DND-41 (cell line): ENCODE results near the gene TFDP3.

Experiments
- ATAC-seq: fragments of 200-7000 bp; cut with Tn5 transposase; 3 replicates; pipeline ENCODE4 v1.9.1; 2021; ENCODE audit warnings: low read depth; ENCODE audit not compliant: insufficient read depth
- DNase-seq: peaks from one replicate; pipeline ENCODE4 v3.0.0-alpha.2; 2020
- H2AFZ ChIP-seq: 2 replicates; pipeline ENCODE4 v1.6.0; 2012; ENCODE audit warnings: low read depth, low read length
- H3K27ac ChIP-seq: 2 replicates; pipeline ENCODE4 v1.5.1; 2012; ENCODE audit warnings: low read length, inconsistent platforms
- H3K27me3 ChIP-seq: fragments of 200-600 bp; sonication (generic); 2 replicates; pipeline ENCODE4 v1.6.0; 2012; ENCODE audit warnings: low read length, mild to moderate bottlenecking, inconsistent platforms; ENCODE audit not compliant: insufficient read depth, poor library complexity
- H3K36me3 ChIP-seq: 2 replicates; pipeline ENCODE4 v1.5.1; 2012; ENCODE audit warnings: low read length, inconsistent platforms; ENCODE audit not compliant: insufficient read depth
- H3K4me1 ChIP-seq: 2 replicates; pipeline ENCODE4 v1.5.1; 2012; ENCODE audit warnings: mild to moderate bottlenecking, low read length; ENCODE audit not compliant: insufficient read depth
- H3K4me2 ChIP-seq: 2 replicates; pipeline ENCODE4 v1.6.0; 2012; ENCODE audit warnings: mild to moderate bottlenecking, moderate library complexity, low read length, inconsistent platforms; ENCODE audit not compliant: insufficient read depth
- H3K4me3 ChIP-seq, 2 experiments: fragments of 200-600 bp in 1 of 2; shearing (Covaris generic) in 1 of 2; 2 replicates each; pipeline ENCODE4 v1.5.1; 2012 to 2016; ENCODE audit warnings: inconsistent platforms in 2 of 2, low read length in 2 of 2, mild to moderate bottlenecking in 2 of 2, low read depth in 1 of 2, moderate library complexity in 1 of 2
- H3K79me2 ChIP-seq: 2 replicates; pipeline ENCODE4 v1.6.0; 2012; ENCODE audit warnings: low read length, inconsistent platforms; ENCODE audit not compliant: insufficient read depth
- H3K9ac ChIP-seq: 2 replicates; pipeline ENCODE4 v1.6.0; 2012; ENCODE audit warnings: low read depth, mild to moderate bottlenecking, inconsistent platforms, low read length, moderate library complexity
- H3K9me3 ChIP-seq: 2 replicates; pipeline ENCODE4 v1.5.1; 2012; ENCODE audit warnings: low read length, moderate library complexity, mild to moderate bottlenecking, inconsistent platforms; ENCODE audit not compliant: insufficient read depth, severe bottlenecking
- H4K20me1 ChIP-seq: 2 replicates; pipeline ENCODE4 v1.6.0; 2012; ENCODE audit warnings: low read length; ENCODE audit not compliant: insufficient read depth
- EZH2 ChIP-seq: IDR thresholded peaks from 3 replicates; pipeline ENCODE4 v1.6.1; 2012; ENCODE audit warnings: borderline replicate concordance, low read depth, mild to moderate bottlenecking, moderate library complexity, low read length, inconsistent platforms; ENCODE audit not compliant: severe bottlenecking
- TF ChIP-seq, protein P1 (sequence below): IDR thresholded peaks from 2 replicates; pipeline ENCODE4 v1.5.1; 2012; ENCODE audit warnings: borderline replicate concordance, low read length, moderate library complexity, mild to moderate bottlenecking; ENCODE audit not compliant: poor library complexity, severe bottlenecking; ENCODE audit errors: extremely low read depth

TFDP3 gene

GRCh38 chrX:133218329-133218728 lies at the start of gene TFDP3:
TSS of gene TFDP3 (minus strand) at chrX:133218354. CDS start at chrX:133218259, 95 bp downstream.
- Histone ChIP-seq H3K4me1 (no peaks in the 10 kb centered on the region), H3K79me2 (no peaks in the 10 kb centered on the region), H3K36me3 (no peaks in the 10 kb centered on the region), H3K9me3 (no peaks in the 10 kb centered on the region), H3K9ac (no peak within 1 kb of the TSS), H2AFZ (no peak within 1 kb of the TSS), H3K27ac (no peak within 1 kb of the TSS), H4K20me1 (no peaks in the 10 kb centered on the region), H3K27me3 (no peaks in the 10 kb centered on the region), H3K4me3 (no peak within 1 kb of the TSS), H3K4me2 (no peak within 1 kb of the TSS)
- no peak for ATAC-seq
- TF ChIP-seq, protein P1, sequence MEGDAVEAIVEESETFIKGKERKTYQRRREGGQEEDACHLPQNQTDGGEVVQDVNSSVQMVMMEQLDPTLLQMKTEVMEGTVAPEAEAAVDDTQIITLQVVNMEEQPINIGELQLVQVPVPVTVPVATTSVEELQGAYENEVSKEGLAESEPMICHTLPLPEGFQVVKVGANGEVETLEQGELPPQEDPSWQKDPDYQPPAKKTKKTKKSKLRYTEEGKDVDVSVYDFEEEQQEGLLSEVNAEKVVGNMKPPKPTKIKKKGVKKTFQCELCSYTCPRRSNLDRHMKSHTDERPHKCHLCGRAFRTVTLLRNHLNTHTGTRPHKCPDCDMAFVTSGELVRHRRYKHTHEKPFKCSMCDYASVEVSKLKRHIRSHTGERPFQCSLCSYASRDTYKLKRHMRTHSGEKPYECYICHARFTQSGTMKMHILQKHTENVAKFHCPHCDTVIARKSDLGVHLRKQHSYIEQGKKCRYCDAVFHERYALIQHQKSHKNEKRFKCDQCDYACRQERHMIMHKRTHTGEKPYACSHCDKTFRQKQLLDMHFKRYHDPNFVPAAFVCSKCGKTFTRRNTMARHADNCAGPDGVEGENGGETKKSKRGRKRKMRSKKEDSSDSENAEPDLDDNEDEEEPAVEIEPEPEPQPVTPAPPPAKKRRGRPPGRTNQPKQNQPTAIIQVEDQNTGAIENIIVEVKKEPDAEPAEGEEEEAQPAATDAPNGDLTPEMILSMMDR: no peak
- no peak for TF ChIP-seq EZH2
- no peak for DNase-seq

GRCh38 chrX:133267621-133268020 lies 49.5 kb upstream of the TFDP3 start:
- Histone ChIP-seq H3K79me2 (no peaks in the 10 kb centered on the region), H3K4me3 (no peak overlapping the region), H3K4me1 (no peaks in the 10 kb centered on the region), H3K9me3 (no peaks in the 10 kb centered on the region), H4K20me1 (no peaks in the 10 kb centered on the region), H3K36me3 (no peaks in the 10 kb centered on the region), H3K27ac (no peak overlapping the region), H3K9ac (no peak overlapping the region), H3K27me3 (no peaks in the 10 kb centered on the region), H2AFZ (no peak overlapping the region), H3K4me2 (no peak overlapping the region)
- no peak for ATAC-seq
- TF ChIP-seq, protein P1: no peak
- no peak for TF ChIP-seq EZH2
- DNase-seq: no peak

- Histone ChIP-seq H3K4me3 (no peak overlapping the region), H3K79me2 (no peaks in the 10 kb centered on the region), H3K4me1 (no peaks in the 10 kb centered on the region), H4K20me1 (no peaks in the 10 kb centered on the region), H3K9ac (no peak overlapping the region), H2AFZ (no peak overlapping the region), H3K27me3 (no peaks in the 10 kb centered on the region), H3K4me2 (no peak overlapping the region), H3K27ac (no peak overlapping the region), H3K36me3 (no peaks in the 10 kb centered on the region), H3K9me3 (no peaks in the 10 kb centered on the region)
- TF ChIP-seq, protein P1: no peak
- TF ChIP-seq EZH2: no peak
- ATAC-seq (no peak), DNase-seq (no peak)
These were observed 47.2 kb upstream of the TFDP3 start for GRCh38 chrX:133265331-133265730.

DNA sequence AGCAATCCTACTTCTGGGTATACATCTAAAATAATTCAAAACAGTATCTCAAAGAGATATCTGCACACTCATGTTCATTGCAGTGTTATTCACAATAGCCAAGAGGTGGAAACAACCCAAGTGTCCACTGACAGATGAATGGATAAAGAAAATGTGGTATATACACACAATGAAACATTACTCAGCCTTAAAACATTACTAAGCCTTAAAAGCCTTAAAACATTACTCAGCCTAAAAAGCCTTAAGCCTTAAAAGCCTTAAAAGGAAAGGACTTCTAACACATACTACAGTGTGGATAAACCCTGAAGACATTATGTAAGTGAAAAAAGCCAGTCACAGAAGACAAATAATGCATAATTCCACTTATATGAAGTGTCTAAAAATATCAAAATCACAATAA lies 40.3 kb upstream of the TFDP3 start:
- Histone ChIP-seq H3K4me2 (no peak overlapping the region), H3K4me3 (no peak overlapping the region), H4K20me1 (no peaks in the 10 kb centered on the region), H3K27me3 (no peaks in the 10 kb centered on the region), H3K4me1 (no peaks in the 10 kb centered on the region), H3K27ac (no peak overlapping the region), H3K9ac (no peak overlapping the region), H3K9me3 (no peaks in the 10 kb centered on the region), H3K36me3 (no peaks in the 10 kb centered on the region), H3K79me2 (no peaks in the 10 kb centered on the region), H2AFZ (no peak overlapping the region)
- DNase-seq (no peak), ATAC-seq (no peak)
- TF ChIP-seq, protein P1: no peak
- TF ChIP-seq EZH2: no peak
